NCI-H82 treated with DMSO at 0.1 percent for 48 hours (cell line): Measurements from ENCODE around the gene MOK.

Experiments
- DNase-seq: peaks from one replicate; lab custom pipeline; 2025; ENCODE audit not compliant: unreplicated experiment; lab: John Stamatoyannopoulos, UW

Gene MOK

DNA sequence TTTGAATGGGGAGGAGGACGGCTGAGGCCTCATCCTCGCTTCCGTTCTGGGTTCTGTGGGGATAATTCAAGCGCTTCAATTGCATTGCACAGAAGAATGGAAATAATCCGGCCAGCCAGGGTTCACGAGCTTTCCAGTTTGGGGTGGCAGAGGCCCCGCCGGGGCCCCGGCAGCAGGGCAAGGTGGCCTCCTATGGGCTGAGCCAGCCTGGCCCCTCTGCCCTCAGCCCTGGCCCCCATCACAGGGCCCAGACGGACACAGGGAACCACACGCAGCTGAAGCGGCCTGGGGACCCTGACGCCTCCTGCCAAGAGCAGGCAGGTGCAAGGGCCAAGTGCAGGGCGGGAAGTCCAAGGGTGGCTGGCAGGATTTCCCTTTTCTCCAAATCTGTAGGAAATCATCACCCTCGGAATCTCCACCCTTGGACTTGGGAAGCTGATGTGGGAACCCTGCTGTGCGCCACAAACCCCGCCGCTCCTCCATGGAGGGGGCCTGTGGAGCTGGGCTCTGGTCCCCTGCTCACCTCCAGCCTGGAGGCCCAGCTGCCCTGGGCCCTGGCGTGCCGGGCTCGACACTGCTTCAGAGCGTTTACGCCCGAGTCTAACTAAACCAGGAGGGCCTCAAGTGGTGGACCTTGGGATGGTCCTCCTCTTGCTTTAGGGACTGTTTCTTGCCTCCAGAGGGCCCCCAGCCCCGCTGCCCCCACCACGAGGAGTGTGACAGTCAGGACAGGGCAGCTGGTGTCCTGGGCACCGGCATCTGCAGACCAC is 78.4 kb downstream of the MOK start:
- DNase-seq: no peak

GRCh38 chr14:102225936-102226335 is 79.0 kb downstream of the MOK start:
- peak; percentile 32 for DNase-seq

DNA sequence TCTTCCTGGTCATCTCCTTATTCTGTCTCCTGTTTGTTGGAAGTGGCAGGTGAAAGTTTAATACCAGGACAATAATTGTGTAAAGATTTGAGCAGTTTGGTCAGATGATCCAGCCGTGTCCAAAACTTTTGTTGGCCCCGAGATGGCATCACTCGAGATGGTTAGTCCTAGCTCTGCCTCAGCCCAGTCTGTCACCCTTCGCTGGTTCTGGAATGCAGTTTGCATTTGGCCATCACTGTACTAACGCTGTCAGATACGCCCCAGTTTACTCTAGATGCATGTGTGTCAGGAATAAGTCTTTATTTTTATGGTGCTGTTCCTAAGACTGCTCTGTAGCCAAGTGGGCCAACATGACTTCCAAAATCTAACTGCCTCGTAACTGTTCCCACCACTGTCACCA is 79.6 kb downstream of the MOK start:
- no peak for DNase-seq

DNA sequence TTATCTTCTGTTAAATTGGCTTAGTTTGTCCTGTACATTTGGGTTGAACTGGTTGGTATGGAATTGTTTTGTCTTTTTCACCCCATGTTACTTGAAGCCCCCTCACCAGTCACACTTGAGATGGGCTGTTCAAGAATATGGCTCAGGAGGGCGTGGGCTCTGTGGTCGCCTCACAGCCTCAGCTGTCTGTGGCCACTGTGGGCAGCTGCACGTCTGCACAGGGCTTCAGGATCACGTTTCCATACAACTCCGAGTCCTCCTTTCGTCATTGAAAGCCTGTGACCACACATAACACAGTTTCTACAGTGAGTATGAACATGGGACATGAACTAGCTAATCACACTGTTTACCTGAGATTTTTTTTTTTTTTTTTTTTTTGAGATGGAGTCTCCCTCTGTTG is 81.3 kb downstream of the MOK start:
- no peak for DNase-seq

DNA sequence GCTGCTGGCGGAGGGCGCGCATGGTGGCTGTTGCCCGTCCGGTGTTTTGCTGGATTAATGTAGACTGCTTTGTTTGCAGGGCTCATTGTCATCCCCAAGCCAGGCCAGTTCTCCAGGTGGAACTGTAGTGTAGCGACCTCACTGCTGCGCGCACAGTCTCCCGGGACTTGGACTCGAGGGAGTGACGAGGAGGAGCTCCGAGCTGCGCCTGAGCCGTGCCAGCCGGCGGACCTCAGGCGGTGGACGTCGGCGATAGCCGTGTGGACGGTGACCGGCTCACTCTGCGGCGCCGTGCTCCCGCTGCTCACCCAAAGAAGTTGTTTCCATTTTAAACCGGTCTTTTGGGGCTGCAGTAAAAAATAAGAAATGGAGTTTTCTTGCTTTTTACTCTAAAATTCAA is 82.2 kb downstream of the MOK start:
- DNase-seq: no peak

- DNase-seq: no peak
These were observed 82.9 kb downstream of the MOK start for GRCh38 chr14:102222009-102222575.

DNA sequence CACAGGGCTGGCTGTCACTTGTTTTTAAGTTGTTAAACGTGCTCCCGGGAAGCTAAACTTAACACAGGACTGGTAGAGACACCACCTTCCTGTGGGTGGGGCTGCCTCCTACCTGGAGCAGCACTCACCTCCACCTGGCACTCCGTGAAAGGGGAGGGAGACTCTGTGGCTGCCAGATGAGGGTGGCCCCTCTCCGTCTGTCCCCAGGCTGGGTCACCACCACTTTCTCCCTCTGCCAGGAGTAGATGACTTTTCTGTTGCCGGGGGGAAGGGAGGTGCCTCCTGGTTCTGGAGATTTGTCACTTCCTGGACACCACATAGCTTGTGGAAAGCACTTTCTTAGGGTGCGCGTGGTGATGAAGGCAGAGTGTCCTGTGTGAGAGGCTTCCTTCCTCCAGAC is 83.9 kb downstream of the MOK start:
- DNase-seq: no peak

GRCh38 chr14:102220031-102220430 is 84.9 kb downstream of the MOK start:
- DNase-seq: no peak

DNA sequence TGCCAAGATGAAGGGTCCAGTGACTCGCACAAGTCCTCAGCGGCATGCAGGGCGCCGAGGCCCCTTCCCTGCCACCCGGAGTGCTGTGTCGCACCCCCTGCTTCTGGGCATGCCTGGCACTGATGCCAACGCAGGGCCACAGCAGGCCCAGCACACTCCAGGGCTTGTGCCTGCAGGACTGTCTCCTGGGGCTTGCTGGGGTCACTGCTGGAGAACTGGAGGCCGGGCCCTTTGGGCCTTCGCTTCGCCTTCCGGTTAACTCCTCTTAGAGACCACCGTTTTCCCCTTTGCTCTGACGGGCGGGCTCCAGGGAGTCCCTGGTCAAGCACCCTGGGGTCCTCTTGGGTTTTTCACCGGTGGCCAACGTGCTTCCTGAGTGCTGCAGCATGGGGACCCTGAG is 85.6 kb downstream of the MOK start:
- no peak for DNase-seq

DNA sequence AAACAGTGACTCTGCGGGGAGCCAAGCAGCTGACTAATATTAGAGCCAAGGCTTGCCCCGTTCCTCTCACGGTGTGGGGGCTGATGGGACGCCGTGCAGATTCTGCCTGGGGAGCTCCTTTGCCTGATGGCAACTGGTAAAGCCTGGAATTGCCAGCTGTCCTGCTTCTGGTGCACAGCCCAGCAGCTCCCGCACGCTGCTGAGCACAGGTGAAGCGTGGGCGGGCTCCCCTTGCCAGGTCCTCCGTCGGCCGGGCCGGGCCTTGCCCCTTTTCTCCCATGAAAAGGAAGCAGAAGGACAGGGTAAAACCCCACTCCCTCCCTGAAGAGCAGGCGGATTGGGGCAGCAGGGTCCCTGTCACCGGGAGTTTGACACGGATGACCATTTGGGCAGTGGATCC is 86.3 kb downstream of the MOK start:
- DNase-seq: no peak

- no peak for DNase-seq
These were observed 87.0 kb downstream of the MOK start for GRCh38 chr14:102217987-102218421.

DNA sequence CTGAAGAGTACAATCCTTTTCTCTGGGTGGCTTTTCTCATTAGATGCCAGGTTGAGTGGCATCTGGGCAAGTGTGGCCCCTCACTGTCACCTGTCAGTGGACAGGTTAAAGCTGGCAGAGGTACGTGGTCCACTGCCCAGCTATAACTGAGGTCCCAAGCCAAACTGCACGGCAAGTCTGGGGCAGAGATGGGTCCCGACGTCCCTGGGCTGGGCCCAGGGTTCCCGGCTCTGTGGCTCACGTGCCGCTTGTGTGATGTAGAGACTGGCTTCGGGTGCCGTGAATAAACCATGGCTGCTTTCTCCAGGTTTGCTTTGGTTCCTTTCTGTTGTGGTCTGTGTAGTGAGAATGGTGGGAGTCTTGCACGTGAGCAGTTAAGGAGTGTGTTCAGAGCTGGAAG is 87.6 kb downstream of the MOK start:
- DNase-seq: no peak

DNA sequence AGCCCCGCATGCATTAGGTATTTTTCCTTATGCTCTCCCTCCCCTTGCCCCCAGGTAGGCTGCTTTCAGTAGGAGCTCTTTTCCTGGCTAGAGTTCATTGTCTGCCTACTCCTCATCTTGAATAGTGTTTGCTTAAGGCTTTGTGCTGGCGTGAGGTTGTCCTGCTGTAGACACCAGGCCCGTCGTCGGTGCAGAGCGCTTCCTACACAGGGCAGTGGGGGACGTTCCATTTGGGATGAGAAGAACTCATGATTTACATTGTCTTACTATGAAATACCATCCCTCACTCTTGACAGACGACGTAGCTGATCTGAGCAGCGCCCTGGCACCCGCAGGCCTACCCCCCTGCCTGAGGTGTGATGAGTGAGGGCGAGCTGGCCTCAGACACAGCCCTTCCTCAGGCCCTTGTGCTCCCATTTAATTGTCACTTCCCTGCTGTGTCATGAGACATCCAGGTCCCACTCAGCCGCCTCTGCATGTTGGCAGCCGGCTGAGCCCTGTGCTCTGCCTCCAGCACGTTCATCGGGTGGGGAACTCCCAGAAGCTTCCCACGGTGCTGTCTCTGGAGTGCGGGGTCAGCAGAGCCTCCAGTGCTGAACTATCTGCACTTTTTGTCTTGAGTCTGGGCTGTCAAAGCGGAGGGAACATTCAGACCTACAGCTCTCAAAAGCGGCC is 89.3 kb downstream of the MOK start:
- no peak for DNase-seq

GRCh38 chr14:102215071-102215470 is 89.9 kb downstream of the MOK start:
- no peak for DNase-seq

- no peak for DNase-seq
These were observed 90.8 kb downstream of the MOK start for GRCh38 chr14:102213984-102214658.

GRCh38 chr14:102213470-102213869 is 91.5 kb downstream of the MOK start:
- DNase-seq: no peak

DNA sequence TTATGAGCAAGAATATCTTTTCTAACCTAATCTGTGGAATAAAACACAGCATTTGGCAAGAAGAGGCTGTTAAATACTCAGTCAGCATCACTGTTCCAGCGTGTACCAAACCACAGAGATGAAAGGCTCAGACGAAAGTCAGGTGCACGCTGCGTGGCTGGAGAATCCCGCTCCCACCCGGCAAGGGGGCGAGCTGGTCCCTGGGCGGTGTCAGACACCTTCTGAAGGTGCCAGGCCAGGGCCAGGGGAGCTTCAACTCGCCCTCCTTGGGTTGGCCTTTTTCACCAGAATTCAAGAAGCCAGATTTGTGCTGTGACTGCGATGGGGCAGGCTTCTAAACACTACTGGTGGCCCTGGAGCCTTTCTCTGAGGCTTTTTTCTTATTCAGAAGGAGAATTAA is 92.1 kb downstream of the MOK start:
- DNase-seq: no peak

DNA sequence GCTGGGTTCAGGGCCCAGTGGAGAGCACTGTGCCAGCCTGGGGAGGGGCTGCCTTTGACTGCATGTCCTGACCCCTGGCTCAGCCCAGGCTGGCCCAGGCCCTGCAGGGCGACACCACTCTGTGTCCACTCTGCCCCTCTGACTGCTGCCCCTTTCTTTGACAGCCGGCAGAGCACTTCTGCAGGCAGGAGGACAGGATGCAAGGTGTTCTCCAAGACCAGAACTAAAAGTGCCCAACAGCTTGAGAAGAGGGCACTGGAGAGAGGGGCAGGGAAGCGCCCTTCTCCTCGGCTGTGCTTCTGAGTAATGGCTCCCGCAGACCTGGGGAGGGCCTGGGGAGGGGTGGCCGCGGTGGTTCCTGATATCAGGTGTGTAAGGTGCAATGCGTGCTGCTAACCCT is 92.6 kb downstream of the MOK start:
- no peak for DNase-seq

DNA sequence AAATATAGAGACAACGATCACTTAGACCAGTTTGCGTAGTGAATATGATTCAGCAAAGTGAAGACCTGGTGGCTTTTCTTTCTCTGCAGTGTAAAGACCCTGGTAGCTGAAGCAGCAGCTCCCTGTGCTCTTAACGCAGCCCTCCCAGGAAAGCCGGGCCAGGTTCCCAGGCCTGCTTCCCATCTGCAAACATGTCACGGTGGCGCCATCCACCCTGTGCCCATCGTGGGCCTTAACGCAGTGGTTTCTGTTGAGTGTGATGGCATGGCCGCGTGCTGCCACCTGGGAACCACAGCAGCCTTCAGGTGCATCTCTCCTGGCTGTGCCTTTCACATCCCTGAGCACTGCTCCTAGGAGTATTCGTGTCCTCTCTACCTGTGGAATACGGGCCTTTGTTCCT is 93.7 kb downstream of the MOK start:
- no peak for DNase-seq

DNA sequence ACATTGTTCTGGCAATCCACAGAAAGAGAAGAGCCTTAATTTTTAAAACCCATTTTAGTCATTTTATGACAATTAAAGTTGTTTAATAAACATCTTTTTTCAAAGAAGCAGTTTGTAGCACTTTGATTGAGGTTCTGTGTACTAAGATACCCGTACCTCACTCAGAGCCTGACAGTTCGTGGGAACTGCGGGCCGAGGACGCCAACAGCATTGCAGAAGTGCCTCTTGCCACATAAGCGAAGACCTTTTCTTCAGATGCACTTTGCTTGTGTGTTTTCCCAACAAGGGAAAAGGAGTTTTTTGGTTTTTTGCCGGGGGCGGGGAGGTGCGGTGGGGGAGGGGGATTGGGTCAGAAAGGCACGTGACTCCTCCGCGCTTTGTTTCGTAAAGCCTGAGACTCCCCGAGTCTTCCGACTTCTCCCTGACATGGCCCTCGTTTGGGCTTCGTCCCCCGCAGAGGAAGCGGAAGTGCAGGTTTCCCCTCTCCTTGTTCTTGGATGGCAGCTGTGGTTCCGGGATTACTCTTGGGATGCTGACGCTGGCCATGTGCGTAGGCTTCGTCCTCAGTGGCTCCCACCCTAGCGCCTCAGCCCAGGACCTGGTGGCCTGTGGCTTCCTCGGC is 94.4 kb downstream of the MOK start:
- DNase-seq: no peak

GRCh38 chr14:102209224-102209966 is 95.6 kb downstream of the MOK start:
- no peak for DNase-seq
